Progenitor cell of endocrine pancreas (in vitro differentiated cells): Measurements from ENCODE around the gene HS6ST3. TPM values are rescaled to one million over a fixed set of nuclear protein-coding genes. Genes with fewer than 3 reads are reported as not detected.

Experiments
- DNase-seq: peaks from one replicate; pipeline ENCODE4 v3.0.0; 2021; ENCODE audit warnings: low spot score; ENCODE audit not compliant: unreplicated experiment
- H3K27ac Mint-ChIP-seq: 2 replicates; pipeline ENCODE4 v1.8.0; 2021; ENCODE audit warnings: mild to moderate bottlenecking, moderate library complexity, mixed read lengths
- H3K27me3 Mint-ChIP-seq: 2 replicates; pipeline ENCODE4 v1.8.0; 2021; ENCODE audit warnings: mixed read lengths
- H3K36me3 Mint-ChIP-seq: 2 replicates; pipeline ENCODE4 v1.8.0; 2022; ENCODE audit warnings: mixed read lengths; ENCODE audit not compliant: insufficient read depth
- H3K4me1 Mint-ChIP-seq: 2 replicates; pipeline ENCODE4 v1.8.0; 2021; ENCODE audit warnings: low read depth, mixed read lengths
- H3K4me3 Mint-ChIP-seq: 2 replicates; pipeline ENCODE4 v1.8.0; 2021; ENCODE audit warnings: low read depth, mild to moderate bottlenecking, moderate library complexity, mixed read lengths
- H3K9me3 Mint-ChIP-seq: 2 replicates; pipeline ENCODE4 v1.8.0; 2021; ENCODE audit warnings: low read depth, mixed read lengths
- total RNA-seq: library from RNA; stranded (reverse); gene quantifications from 2 replicates; pipeline ENCODE4 v1.2.1, GENCODE V29; 2021
- TF ChIP-seq, protein P1 (sequence below): fragments of 200-600 bp; sonication (generic); IDR thresholded peaks from one replicate; pipeline ENCODE4 v1.5.0; 2021; ENCODE audit warnings: antibody characterized with exemption, mild to moderate bottlenecking; ENCODE audit not compliant: unreplicated experiment

The HS6ST3 gene
- total RNA-seq, 1 donor from 2014 or later, result 0.84 TPM

GRCh38 chr13:96216543-96216942 lies 126.6 kb downstream of the HS6ST3 start:
- no peaks in the 10 kb centered on the region for H3K27me3 Mint-ChIP-seq
- DNase-seq, result no peak
- TF ChIP-seq, protein P1, sequence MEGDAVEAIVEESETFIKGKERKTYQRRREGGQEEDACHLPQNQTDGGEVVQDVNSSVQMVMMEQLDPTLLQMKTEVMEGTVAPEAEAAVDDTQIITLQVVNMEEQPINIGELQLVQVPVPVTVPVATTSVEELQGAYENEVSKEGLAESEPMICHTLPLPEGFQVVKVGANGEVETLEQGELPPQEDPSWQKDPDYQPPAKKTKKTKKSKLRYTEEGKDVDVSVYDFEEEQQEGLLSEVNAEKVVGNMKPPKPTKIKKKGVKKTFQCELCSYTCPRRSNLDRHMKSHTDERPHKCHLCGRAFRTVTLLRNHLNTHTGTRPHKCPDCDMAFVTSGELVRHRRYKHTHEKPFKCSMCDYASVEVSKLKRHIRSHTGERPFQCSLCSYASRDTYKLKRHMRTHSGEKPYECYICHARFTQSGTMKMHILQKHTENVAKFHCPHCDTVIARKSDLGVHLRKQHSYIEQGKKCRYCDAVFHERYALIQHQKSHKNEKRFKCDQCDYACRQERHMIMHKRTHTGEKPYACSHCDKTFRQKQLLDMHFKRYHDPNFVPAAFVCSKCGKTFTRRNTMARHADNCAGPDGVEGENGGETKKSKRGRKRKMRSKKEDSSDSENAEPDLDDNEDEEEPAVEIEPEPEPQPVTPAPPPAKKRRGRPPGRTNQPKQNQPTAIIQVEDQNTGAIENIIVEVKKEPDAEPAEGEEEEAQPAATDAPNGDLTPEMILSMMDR, result no peak

GRCh38 chr13:96218475-96218874 lies 128.6 kb downstream of the HS6ST3 start:
- Mint-ChIP-seq H3K4me3 (no peak overlapping the region), H3K27me3 (no peaks in the 10 kb centered on the region), H3K36me3 (no peaks in the 10 kb centered on the region), H3K4me1 (no peaks in the 10 kb centered on the region), H3K27ac (peak overlapping the region; percentile 15), H3K9me3 (no peaks in the 10 kb centered on the region)
- DNase-seq, result no peak
- TF ChIP-seq, protein P1, result no peak

More at GRCh38 chr13:96216543-96216942, 126.6 kb downstream of the HS6ST3 start:
- Mint-ChIP-seq H3K4me1 (peaks cover 2% of the 10 kb centered on the region), H3K4me3 (no peak overlapping the region), H3K36me3 (no peaks in the 10 kb centered on the region), H3K27ac (no peak overlapping the region), H3K9me3 (no peaks in the 10 kb centered on the region)

- H3K36me3 Mint-ChIP-seq, result no peaks in the 10 kb centered on the region
- H3K9me3 Mint-ChIP-seq, result no peaks in the 10 kb centered on the region
- H3K27me3 Mint-ChIP-seq, result no peaks in the 10 kb centered on the region
- TF ChIP-seq, protein P1, result no peak
- no peak overlapping the region for H3K27ac Mint-ChIP-seq
- no peak overlapping the region for H3K4me3 Mint-ChIP-seq
- DNase-seq, result no peak
- no peaks in the 10 kb centered on the region for H3K4me1 Mint-ChIP-seq
Observed at GRCh38 chr13:96221471-96221870, 131.6 kb downstream of the HS6ST3 start.

GRCh38 chr13:96223231-96223630 lies 133.3 kb downstream of the HS6ST3 start:
- TF ChIP-seq, protein P1, result no peak
- no peak for DNase-seq
- H3K27me3 Mint-ChIP-seq, result no peaks in the 10 kb centered on the region
- no peaks in the 10 kb centered on the region for H3K4me1 Mint-ChIP-seq
- no peaks in the 10 kb centered on the region for H3K36me3 Mint-ChIP-seq
- no peaks in the 10 kb centered on the region for H3K9me3 Mint-ChIP-seq
- no peak overlapping the region for H3K4me3 Mint-ChIP-seq
- H3K27ac Mint-ChIP-seq, result no peak overlapping the region

- Mint-ChIP-seq H3K36me3 (no peaks in the 10 kb centered on the region), H3K27me3 (no peaks in the 10 kb centered on the region), H3K4me3 (no peak overlapping the region), H3K27ac (no peak overlapping the region), H3K4me1 (no peaks in the 10 kb centered on the region), H3K9me3 (no peaks in the 10 kb centered on the region)
- TF ChIP-seq, protein P1, result peak; percentile 45
- no peak for DNase-seq
Observed at GRCh38 chr13:96229356-96229755, 139.4 kb downstream of the HS6ST3 start.
